ENCODE measurements around the gene TENT4B. TPM values are rescaled to one million over a fixed set of nuclear protein-coding genes. Genes with fewer than 3 reads are reported as not detected.

TENT4B gene
- total RNA-seq, 3 donors from 2014 or later, result 10.6 to 20.0 (median 11.5) TPM

- no peaks in the 10 kb centered on the region for H3K9me3 ChIP-seq
- TF ChIP-seq, protein P1, sequence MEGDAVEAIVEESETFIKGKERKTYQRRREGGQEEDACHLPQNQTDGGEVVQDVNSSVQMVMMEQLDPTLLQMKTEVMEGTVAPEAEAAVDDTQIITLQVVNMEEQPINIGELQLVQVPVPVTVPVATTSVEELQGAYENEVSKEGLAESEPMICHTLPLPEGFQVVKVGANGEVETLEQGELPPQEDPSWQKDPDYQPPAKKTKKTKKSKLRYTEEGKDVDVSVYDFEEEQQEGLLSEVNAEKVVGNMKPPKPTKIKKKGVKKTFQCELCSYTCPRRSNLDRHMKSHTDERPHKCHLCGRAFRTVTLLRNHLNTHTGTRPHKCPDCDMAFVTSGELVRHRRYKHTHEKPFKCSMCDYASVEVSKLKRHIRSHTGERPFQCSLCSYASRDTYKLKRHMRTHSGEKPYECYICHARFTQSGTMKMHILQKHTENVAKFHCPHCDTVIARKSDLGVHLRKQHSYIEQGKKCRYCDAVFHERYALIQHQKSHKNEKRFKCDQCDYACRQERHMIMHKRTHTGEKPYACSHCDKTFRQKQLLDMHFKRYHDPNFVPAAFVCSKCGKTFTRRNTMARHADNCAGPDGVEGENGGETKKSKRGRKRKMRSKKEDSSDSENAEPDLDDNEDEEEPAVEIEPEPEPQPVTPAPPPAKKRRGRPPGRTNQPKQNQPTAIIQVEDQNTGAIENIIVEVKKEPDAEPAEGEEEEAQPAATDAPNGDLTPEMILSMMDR (IDR thresholded peaks at IDR 0.05), result no peak
- no peak overlapping the region for H3K4me3 ChIP-seq
- H3K36me3 ChIP-seq (ENCODE audit: low read depth), result peaks cover 3% of the 10 kb centered on the region
- intact Hi-C loops (cut with DNase I, micrococcal nuclease), result loop anchor here in 1 of 2 donors (5.0 to 10.0 kb wide), 2 partner anchors 53 to 114 kb away; no protein-coding TSS in a partner anchor
- DNase-seq (no peak), ATAC-seq (no peak)
- peaks cover 10% of the 10 kb centered on the region for H3K4me1 ChIP-seq (ENCODE audit: low read depth)
These were observed 1.8 kb upstream of the TENT4B start for GRCh38 chr16:50151322-50151721.

GRCh38 chr16:50151756-50152155, 1.4 kb upstream of the TENT4B start:
- peak in 1 of 3 donors; percentile 33 for DNase-seq
- intact Hi-C loops (cut with DNase I, micrococcal nuclease), result loop anchor here in 1 of 2 donors (5.0 to 10.0 kb wide), 2 partner anchors 53 to 114 kb away; no protein-coding TSS in a partner anchor
- H3K36me3 ChIP-seq (ENCODE audit: low read depth), result peaks cover 3% of the 10 kb centered on the region
- H3K4me3 ChIP-seq, result no peak overlapping the region
- TF ChIP-seq, protein P1 (IDR thresholded peaks at IDR 0.05), result no peak
- H3K4me1 ChIP-seq (ENCODE audit: low read depth), result peaks cover 15% of the 10 kb centered on the region
- H3K9me3 ChIP-seq, result no peaks in the 10 kb centered on the region
- ATAC-seq, result no peak

GRCh38 chr16:50152351-50152806, 727 bp upstream of the TENT4B start:
- ATAC-seq, result peak; percentile 43
- Histone ChIP-seq H3K4me1 (ENCODE audit: low read depth) (peaks cover 18% of the 10 kb centered on the region), H3K9me3 (no peaks in the 10 kb centered on the region), H3K36me3 (ENCODE audit: low read depth) (peaks cover 3% of the 10 kb centered on the region), H3K4me3 (peak overlapping the region; percentile 79)
- TF ChIP-seq, protein P1 (IDR thresholded peaks at IDR 0.05), result no peak
- intact Hi-C loops (cut with DNase I, micrococcal nuclease), result loop anchor here in 1 of 2 donors (5.0 to 10.0 kb wide), 2 partner anchors 52 to 115 kb away; no protein-coding TSS in a partner anchor
- DNase-seq, result peak in 1 of 3 donors; percentile 65

DNA sequence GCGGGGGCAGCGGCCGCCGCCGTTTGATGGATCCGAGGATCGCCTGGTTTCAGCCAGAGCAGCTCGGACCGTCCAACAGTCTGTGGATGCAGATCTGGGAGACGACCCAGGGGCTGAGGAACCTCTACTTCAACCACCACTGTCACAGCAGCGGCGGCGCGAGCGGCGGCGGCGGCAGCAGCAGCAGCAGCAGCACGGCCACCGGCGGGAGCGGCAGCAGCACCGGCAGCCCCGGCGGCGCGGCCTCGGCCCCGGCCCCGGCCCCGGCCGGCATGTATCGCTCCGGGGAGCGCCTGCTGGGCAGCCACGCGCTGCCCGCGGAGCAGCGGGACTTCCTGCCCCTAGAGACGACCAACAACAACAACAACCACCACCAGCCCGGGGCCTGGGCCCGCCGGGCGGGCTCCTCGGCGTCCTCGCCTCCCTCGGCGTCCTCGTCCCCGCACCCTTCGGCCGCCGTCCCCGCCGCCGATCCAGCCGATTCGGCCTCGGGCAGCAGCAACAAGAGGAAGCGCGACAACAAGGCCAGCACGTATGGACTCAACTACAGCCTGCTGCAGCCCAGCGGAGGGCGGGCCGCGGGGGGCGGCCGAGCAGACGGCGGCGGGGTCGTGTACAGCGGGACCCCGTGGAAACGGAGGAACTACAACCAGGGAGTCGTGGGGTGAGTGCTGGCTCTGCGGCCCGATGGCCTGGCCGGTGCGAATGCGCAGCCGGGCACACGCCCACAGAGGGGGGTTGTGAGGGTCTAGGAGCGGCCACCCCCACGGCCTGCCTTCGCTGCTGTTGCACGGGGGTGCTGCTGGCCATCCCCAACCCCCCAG, 702 bp downstream of the TENT4B start:
- DNase-seq, result peak; percentile 51 to 78 (median 69)
- H3K9me3 ChIP-seq, result no peaks in the 10 kb centered on the region
- TF ChIP-seq, protein P1 (IDR thresholded peaks at IDR 0.05), result no peak
- intact Hi-C loops (cut with DNase I, micrococcal nuclease), result loop anchor here in 1 of 2 donors (5.0 to 10.0 kb wide), 2 partner anchors 51 to 117 kb away; no protein-coding TSS in a partner anchor
- peak; percentile 3 for ATAC-seq
- H3K4me3 ChIP-seq, result peak overlapping the region; percentile 79
- H3K4me1 ChIP-seq (ENCODE audit: low read depth), result peaks cover 18% of the 10 kb centered on the region
- peaks cover 3% of the 10 kb centered on the region for H3K36me3 ChIP-seq (ENCODE audit: low read depth)

DNA sequence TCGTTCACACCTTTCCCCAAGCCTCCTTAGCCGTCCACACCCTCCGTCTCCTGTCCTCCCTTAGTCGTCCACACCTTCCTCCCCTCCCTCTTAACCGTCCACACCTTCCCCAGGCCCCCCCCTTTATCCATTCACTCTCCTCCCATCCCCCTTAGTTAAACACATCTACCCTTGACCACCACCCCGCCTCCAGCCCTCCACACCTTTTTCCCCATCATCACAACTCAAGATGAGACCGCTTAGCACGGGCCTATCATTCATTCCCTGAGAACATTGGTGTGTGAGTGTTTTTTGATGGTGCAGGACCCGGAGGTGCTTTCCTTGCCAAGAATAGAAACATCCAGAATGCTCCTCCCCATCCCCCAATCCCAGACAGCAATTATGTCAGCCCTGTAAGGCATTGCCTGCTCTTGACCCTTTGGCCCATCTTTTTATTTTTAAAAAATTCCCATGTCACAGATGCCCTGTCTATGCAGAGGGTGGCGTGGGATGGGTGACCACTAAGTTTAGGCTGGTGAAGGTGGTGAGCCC, 1.4 kb downstream of the TENT4B start:
- intact Hi-C loops (cut with DNase I, micrococcal nuclease), result loop anchor here in 1 of 2 donors (5.0 to 10.0 kb wide), 2 partner anchors 50 to 117 kb away; no protein-coding TSS in a partner anchor
- DNase-seq (no peak), ATAC-seq (no peak)
- peaks cover 3% of the 10 kb centered on the region for H3K36me3 ChIP-seq (ENCODE audit: low read depth)
- H3K9me3 ChIP-seq, result no peaks in the 10 kb centered on the region
- TF ChIP-seq, protein P1 (IDR thresholded peaks at IDR 0.05), result no peak
- H3K4me1 ChIP-seq (ENCODE audit: low read depth), result peaks cover 18% of the 10 kb centered on the region
- H3K4me3 ChIP-seq, result peak overlapping the region; percentile 79

All from mucosa of descending colon (tissue), 3 donors.